Thyroid gland (tissue), 4 donors: ENCODE measurements around the gene MINDY4B.

Source experiments
- POLR2A ChIP-seq, 2 donors: fragments of 450-650 bp; IDR thresholded peaks; one replicate each; pipeline ENCODE4 v1.6.1; 2017; ENCODE audit warnings: antibody characterized with exemption in 2 of 2, mild to moderate bottlenecking in 2 of 2, moderate library complexity in 1 of 2
- TF ChIP-seq, protein P1 (sequence below), 6 experiments: fragments of 200-600 bp in 3 of 6; fragments of 450-650 bp in 3 of 6; sonication (generic) in 3 of 6; IDR thresholded peaks; one replicate each; pipeline ENCODE4 v1.5.1; 2016 to 2019; ENCODE audit warnings: antibody characterized with exemption in 6 of 6, mild to moderate bottlenecking in 2 of 6, inconsistent platforms in 1 of 6, moderate library complexity in 1 of 6

DNA sequence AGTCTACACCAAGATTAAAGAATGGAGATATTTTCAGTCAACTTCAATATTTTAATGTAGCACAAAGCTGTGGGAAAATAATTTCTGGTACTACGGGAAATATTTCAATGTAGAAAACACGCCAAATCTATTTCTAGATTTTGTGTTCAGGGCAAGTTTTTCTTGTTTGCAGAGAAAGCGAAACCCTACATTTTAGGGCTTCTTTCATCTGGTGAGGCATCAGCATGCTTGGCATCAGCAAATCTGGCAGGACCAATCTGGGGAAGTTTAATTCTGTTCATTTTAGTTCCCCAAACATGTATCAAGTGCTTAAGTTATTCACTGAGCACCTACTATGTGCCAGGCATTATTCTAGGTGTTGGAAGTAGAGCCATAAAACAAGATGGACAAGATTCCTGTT, 37.0 kb upstream of the MINDY4B start:
- TF ChIP-seq, protein P1, sequence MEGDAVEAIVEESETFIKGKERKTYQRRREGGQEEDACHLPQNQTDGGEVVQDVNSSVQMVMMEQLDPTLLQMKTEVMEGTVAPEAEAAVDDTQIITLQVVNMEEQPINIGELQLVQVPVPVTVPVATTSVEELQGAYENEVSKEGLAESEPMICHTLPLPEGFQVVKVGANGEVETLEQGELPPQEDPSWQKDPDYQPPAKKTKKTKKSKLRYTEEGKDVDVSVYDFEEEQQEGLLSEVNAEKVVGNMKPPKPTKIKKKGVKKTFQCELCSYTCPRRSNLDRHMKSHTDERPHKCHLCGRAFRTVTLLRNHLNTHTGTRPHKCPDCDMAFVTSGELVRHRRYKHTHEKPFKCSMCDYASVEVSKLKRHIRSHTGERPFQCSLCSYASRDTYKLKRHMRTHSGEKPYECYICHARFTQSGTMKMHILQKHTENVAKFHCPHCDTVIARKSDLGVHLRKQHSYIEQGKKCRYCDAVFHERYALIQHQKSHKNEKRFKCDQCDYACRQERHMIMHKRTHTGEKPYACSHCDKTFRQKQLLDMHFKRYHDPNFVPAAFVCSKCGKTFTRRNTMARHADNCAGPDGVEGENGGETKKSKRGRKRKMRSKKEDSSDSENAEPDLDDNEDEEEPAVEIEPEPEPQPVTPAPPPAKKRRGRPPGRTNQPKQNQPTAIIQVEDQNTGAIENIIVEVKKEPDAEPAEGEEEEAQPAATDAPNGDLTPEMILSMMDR (IDR thresholded peaks at IDR 0.05), result no peak
- no peak for TF ChIP-seq POLR2A (IDR thresholded peaks at IDR 0.05)
